Body of pancreas (tissue), 4 donors: Measurements from ENCODE around the gene WDFY3.

Experiments used
- POLR2A ChIP-seq, 3 donors: fragments of 450-650 bp; IDR thresholded peaks; one replicate each; pipeline ENCODE4 v1.6.1; 2016; ENCODE audit warnings: antibody characterized with exemption in 3 of 3, mild to moderate bottlenecking in 2 of 3
- TF ChIP-seq, protein P1 (sequence below), 7 experiments: fragments of 450-650 bp in 4 of 7; fragments of 200-600 bp in 3 of 7; sonication (generic) in 3 of 7; IDR thresholded peaks; one replicate each; pipeline ENCODE4 v1.5.1; 2016 to 2019; ENCODE audit warnings: antibody characterized with exemption in 7 of 7

GRCh38 chr4:84622959-84623358 is 343.5 kb downstream of the WDFY3 start:
- TF ChIP-seq, protein P1, sequence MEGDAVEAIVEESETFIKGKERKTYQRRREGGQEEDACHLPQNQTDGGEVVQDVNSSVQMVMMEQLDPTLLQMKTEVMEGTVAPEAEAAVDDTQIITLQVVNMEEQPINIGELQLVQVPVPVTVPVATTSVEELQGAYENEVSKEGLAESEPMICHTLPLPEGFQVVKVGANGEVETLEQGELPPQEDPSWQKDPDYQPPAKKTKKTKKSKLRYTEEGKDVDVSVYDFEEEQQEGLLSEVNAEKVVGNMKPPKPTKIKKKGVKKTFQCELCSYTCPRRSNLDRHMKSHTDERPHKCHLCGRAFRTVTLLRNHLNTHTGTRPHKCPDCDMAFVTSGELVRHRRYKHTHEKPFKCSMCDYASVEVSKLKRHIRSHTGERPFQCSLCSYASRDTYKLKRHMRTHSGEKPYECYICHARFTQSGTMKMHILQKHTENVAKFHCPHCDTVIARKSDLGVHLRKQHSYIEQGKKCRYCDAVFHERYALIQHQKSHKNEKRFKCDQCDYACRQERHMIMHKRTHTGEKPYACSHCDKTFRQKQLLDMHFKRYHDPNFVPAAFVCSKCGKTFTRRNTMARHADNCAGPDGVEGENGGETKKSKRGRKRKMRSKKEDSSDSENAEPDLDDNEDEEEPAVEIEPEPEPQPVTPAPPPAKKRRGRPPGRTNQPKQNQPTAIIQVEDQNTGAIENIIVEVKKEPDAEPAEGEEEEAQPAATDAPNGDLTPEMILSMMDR (IDR thresholded peaks at IDR 0.05) = no peak
- no peak for TF ChIP-seq POLR2A (IDR thresholded peaks at IDR 0.05)
